HEK293 (cell line): ENCODE results near the gene PRADC1.

Source experiments
- GLIS2 ChIP-seq: fragments of 450-650 bp; formaldehyde crosslinking; IDR thresholded peaks from 2 replicates; pipeline ENCODE4 v1.5.1; 2016; ENCODE audit warnings: missing biosample characterization, missing genetic modification characterization
- KLF1 ChIP-seq: fragments of 450-650 bp; formaldehyde crosslinking; IDR thresholded peaks from 2 replicates; pipeline ENCODE4 v1.5.1; 2016; ENCODE audit warnings: missing biosample characterization, missing genetic modification characterization
- KLF9 ChIP-seq: fragments of 450-650 bp; formaldehyde crosslinking; IDR thresholded peaks from 2 replicates; pipeline ENCODE4 v1.5.1; 2016; ENCODE audit warnings: missing biosample characterization, missing genetic modification characterization, low read depth
- MEIS1 ChIP-seq: sonication (generic); formaldehyde crosslinking; IDR thresholded peaks from 2 replicates; pipeline ENCODE4 v1.8.1; 2022; ENCODE audit warnings: missing genetic modification reagents, mild to moderate bottlenecking, borderline replicate concordance
- SETDB1 ChIP-seq: IDR thresholded peaks from one replicate; pipeline ENCODE4 v1.6.1; 2017; ENCODE audit warnings: mild to moderate bottlenecking, low read length, moderate library complexity, mixed read lengths; ENCODE audit not compliant: insufficient read length
- SP2 ChIP-seq: fragments of 450-650 bp; formaldehyde crosslinking; IDR thresholded peaks from 2 replicates; pipeline ENCODE4 v1.5.1; 2016; ENCODE audit warnings: missing biosample characterization, missing genetic modification characterization
- SP3 ChIP-seq: fragments of 450-650 bp; formaldehyde crosslinking; IDR thresholded peaks from 2 replicates; pipeline ENCODE4 v1.5.1; 2016; ENCODE audit warnings: missing biosample characterization, missing genetic modification characterization
- WT1 ChIP-seq: fragments of 450-650 bp; formaldehyde crosslinking; IDR thresholded peaks from 2 replicates; pipeline ENCODE4 v1.5.1; 2016; ENCODE audit warnings: missing biosample characterization, missing genetic modification characterization
- ZBTB17 ChIP-seq: fragments of 450-650 bp; formaldehyde crosslinking; IDR thresholded peaks from 2 replicates; pipeline ENCODE4 v1.5.1; 2016; ENCODE audit warnings: missing biosample characterization, missing genetic modification characterization
- ZFP3 ChIP-seq: fragments of 450-650 bp; formaldehyde crosslinking; IDR thresholded peaks from 2 replicates; pipeline ENCODE4 v1.5.1; 2016; ENCODE audit warnings: low read depth, missing biosample characterization, missing genetic modification characterization
- ZIC2 ChIP-seq: fragments of 450-650 bp; formaldehyde crosslinking; IDR thresholded peaks from 2 replicates; pipeline ENCODE4 v1.5.1; 2016; ENCODE audit warnings: missing biosample characterization, missing genetic modification characterization
- ZNF132 ChIP-seq: fragments of 450-650 bp; formaldehyde crosslinking; IDR thresholded peaks from 2 replicates; pipeline ENCODE4 v1.5.1; 2017; ENCODE audit warnings: missing biosample characterization, missing genetic modification characterization, borderline replicate concordance
- ZNF155 ChIP-seq: fragments of 450-650 bp; formaldehyde crosslinking; IDR thresholded peaks from 2 replicates; pipeline ENCODE4 v1.5.1; 2016; ENCODE audit warnings: missing biosample characterization, missing genetic modification characterization
- ZNF19 ChIP-seq: fragments of 450-650 bp; formaldehyde crosslinking; IDR thresholded peaks from 2 replicates; pipeline ENCODE4; 2016; ENCODE audit warnings: missing biosample characterization, missing genetic modification characterization, low read depth
- ZNF302 ChIP-seq: fragments of 450-650 bp; formaldehyde crosslinking; IDR thresholded peaks from 2 replicates; pipeline ENCODE4 v1.5.1; 2016; ENCODE audit warnings: missing biosample characterization, missing genetic modification characterization, low read depth
- ZNF366 ChIP-seq: fragments of 450-650 bp; formaldehyde crosslinking; conservative IDR thresholded peaks from 2 replicates; pipeline ENCODE4 v1.5.1; 2016; ENCODE audit warnings: missing biosample characterization, missing genetic modification characterization
- ZNF391 ChIP-seq: fragments of 450-650 bp; formaldehyde crosslinking; IDR thresholded peaks from 2 replicates; pipeline ENCODE4 v1.5.1; 2016; ENCODE audit warnings: low read depth, missing biosample characterization, missing genetic modification characterization, borderline replicate concordance
- ZNF423 ChIP-seq: fragments of 450-650 bp; formaldehyde crosslinking; IDR thresholded peaks from 2 replicates; pipeline ENCODE4 v1.5.1; 2016; ENCODE audit warnings: missing biosample characterization, missing genetic modification characterization
- ZNF433 ChIP-seq: fragments of 450-650 bp; formaldehyde crosslinking; IDR thresholded peaks from 2 replicates; pipeline ENCODE4 v1.5.1; 2016; ENCODE audit warnings: missing biosample characterization, missing genetic modification characterization, low read depth
- ZNF548 ChIP-seq: fragments of 450-650 bp; formaldehyde crosslinking; IDR thresholded peaks from 2 replicates; pipeline ENCODE4 v1.5.1; 2016; ENCODE audit warnings: missing biosample characterization, missing genetic modification characterization
- ZNF558 ChIP-seq: fragments of 450-650 bp; formaldehyde crosslinking; IDR thresholded peaks from 2 replicates; pipeline ENCODE4 v1.5.1; 2016; ENCODE audit warnings: missing biosample characterization, missing genetic modification characterization
- ZNF621 ChIP-seq: fragments of 450-650 bp; formaldehyde crosslinking; IDR thresholded peaks from 2 replicates; pipeline ENCODE4 v1.5.1; 2017; ENCODE audit warnings: missing biosample characterization, missing genetic modification characterization
- ZNF747 ChIP-seq: fragments of 450-650 bp; formaldehyde crosslinking; IDR thresholded peaks from 2 replicates; pipeline ENCODE4 v1.5.1; 2016; ENCODE audit warnings: missing biosample characterization, missing genetic modification characterization
- ZNF76 ChIP-seq: fragments of 450-650 bp; formaldehyde crosslinking; IDR thresholded peaks from 2 replicates; pipeline ENCODE4; 2016; ENCODE audit warnings: low read depth, missing biosample characterization, missing genetic modification characterization, borderline replicate concordance
- ZNF776 ChIP-seq: fragments of 450-650 bp; formaldehyde crosslinking; IDR thresholded peaks from 2 replicates; pipeline ENCODE4 v1.5.0; 2017; ENCODE audit warnings: missing biosample characterization, missing genetic modification characterization, borderline replicate concordance
- ZNF777 ChIP-seq: fragments of 450-650 bp; formaldehyde crosslinking; IDR thresholded peaks from 2 replicates; pipeline ENCODE4 v1.5.1; 2017; ENCODE audit warnings: missing biosample characterization, missing genetic modification characterization, borderline replicate concordance
- ZNF791 ChIP-seq: fragments of 450-650 bp; formaldehyde crosslinking; IDR thresholded peaks from 2 replicates; pipeline ENCODE4 v1.5.1; 2016; ENCODE audit warnings: missing biosample characterization, missing genetic modification characterization
- ZNF830 ChIP-seq: fragments of 450-650 bp; IDR thresholded peaks from 2 replicates; pipeline ENCODE4 v1.5.0; 2018; ENCODE audit warnings: missing biosample characterization, missing genetic modification characterization, low read depth, mild to moderate bottlenecking, moderate library complexity
- TF ChIP-seq, protein P1 (sequence below): fragments of 450-650 bp; formaldehyde crosslinking; IDR thresholded peaks from 2 replicates; pipeline ENCODE4; 2016; ENCODE audit warnings: missing biosample characterization, missing genetic modification characterization
- TF ChIP-seq, protein P2 (sequence below): fragments of 450-650 bp; formaldehyde crosslinking; IDR thresholded peaks from 2 replicates; pipeline ENCODE4 v1.5.1; 2017; ENCODE audit warnings: missing biosample characterization, missing genetic modification characterization
- TF ChIP-seq, protein P3 (sequence below): fragments of 450-650 bp; formaldehyde crosslinking; IDR thresholded peaks from 2 replicates; pipeline ENCODE4 v1.5.1; 2016; ENCODE audit warnings: missing biosample characterization, missing genetic modification characterization
- TF ChIP-seq, protein P4 (sequence below): fragments of 450-650 bp; formaldehyde crosslinking; IDR thresholded peaks from 2 replicates; pipeline ENCODE4 v1.5.1; 2017; ENCODE audit warnings: missing biosample characterization, missing genetic modification characterization
- TF ChIP-seq, protein P5 (sequence below): fragments of 450-650 bp; formaldehyde crosslinking; IDR thresholded peaks from 2 replicates; pipeline ENCODE4 v1.5.1; 2016; ENCODE audit warnings: missing biosample characterization, missing genetic modification characterization

PRADC1 gene

DNA sequence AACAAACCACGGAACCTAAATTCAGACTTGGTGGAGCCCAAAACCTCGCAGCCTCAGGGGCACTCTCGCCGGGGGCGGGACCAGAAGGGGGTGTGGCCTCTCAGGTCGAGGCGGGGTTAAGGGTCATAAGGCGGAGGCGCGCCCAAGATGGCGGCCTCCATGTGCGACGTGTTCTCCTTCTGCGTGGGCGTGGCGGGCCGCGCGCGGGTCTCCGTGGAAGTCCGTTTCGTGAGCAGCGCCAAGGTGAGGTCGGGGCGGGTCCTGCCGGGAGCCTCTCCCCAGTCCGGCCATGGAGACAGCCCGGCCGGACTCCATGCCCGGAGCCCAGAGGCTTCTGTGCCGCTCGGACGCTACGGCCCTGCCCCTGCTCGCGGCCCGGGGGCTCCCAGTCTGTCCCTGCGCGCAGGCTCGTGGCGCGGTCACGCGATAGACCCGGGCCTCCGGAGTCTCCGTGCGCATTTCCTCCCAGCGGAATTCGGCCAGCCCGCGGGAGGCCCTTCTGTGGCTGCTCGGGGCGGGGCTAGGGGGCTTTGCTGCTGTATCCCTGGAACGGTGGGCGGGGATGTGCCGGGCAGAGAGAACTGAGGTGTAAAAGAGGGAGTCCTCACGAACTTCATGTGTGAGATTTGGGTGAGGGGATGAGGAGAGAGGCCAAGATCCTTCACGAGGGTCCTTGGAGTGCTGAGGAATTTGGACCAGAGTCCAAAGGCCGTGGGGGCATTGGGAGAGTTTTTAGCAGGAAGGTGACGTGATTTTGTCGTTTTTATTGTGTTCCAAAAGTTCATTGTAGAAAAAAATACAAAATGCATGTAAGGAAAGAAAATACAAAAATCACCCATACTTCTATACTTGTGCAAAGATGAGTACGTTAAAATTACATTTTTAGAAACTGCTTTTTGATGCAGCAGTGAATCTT is 18.7 kb downstream of the PRADC1 start, which contains the start of gene SMYD5 (continued):
- no peak for TF ChIP-seq ZNF433
- no peak for TF ChIP-seq SETDB1
- TF ChIP-seq ZNF791 (tag by site-specific recombination): no peak
- TF ChIP-seq SP2: peak; percentile 66
- TF ChIP-seq GLIS2 (tag by site-specific recombination): 0 out of 2 replicates have a peak, but pooled peaks have one; percentile 29
- TF ChIP-seq, protein P1, sequence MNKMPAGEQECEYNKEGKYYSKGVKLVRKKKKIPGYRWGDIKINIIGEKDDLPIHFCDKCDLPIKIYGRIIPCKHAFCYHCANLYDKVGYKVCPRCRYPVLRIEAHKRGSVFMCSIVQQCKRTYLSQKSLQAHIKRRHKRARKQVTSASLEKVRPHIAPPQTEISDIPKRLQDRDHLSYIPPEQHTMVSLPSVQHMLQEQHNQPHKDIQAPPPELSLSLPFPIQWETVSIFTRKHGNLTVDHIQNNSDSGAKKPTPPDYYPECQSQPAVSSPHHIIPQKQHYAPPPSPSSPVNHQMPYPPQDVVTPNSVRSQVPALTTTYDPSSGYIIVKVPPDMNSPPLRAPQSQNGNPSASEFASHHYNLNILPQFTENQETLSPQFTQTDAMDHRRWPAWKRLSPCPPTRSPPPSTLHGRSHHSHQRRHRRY (tag by site-specific recombination): no peak
- TF ChIP-seq ZNF19: no peak
- peak; percentile 87 for TF ChIP-seq ZBTB17
- TF ChIP-seq ZNF423 (tag by site-specific recombination): no peak
- no peak for TF ChIP-seq ZNF155 (tag by site-specific recombination)
- no peak for TF ChIP-seq ZNF776
- TF ChIP-seq, protein P2, sequence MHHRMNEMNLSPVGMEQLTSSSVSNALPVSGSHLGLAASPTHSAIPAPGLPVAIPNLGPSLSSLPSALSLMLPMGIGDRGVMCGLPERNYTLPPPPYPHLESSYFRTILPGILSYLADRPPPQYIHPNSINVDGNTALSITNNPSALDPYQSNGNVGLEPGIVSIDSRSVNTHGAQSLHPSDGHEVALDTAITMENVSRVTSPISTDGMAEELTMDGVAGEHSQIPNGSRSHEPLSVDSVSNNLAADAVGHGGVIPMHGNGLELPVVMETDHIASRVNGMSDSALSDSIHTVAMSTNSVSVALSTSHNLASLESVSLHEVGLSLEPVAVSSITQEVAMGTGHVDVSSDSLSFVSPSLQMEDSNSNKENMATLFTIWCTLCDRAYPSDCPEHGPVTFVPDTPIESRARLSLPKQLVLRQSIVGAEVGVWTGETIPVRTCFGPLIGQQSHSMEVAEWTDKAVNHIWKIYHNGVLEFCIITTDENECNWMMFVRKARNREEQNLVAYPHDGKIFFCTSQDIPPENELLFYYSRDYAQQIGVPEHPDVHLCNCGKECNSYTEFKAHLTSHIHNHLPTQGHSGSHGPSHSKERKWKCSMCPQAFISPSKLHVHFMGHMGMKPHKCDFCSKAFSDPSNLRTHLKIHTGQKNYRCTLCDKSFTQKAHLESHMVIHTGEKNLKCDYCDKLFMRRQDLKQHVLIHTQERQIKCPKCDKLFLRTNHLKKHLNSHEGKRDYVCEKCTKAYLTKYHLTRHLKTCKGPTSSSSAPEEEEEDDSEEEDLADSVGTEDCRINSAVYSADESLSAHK (tag by site-specific recombination): no peak
- TF ChIP-seq, protein P3, sequence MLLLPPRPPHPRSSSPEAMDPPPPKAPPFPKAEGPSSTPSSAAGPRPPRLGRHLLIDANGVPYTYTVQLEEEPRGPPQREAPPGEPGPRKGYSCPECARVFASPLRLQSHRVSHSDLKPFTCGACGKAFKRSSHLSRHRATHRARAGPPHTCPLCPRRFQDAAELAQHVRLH (tag by site-specific recombination): no peak
- TF ChIP-seq KLF1: peak; percentile 88
- TF ChIP-seq ZNF302 (tag by site-specific recombination): no peak
- TF ChIP-seq ZNF558 (tag by site-specific recombination): no peak
- no peak for TF ChIP-seq ZNF830
- no peak for TF ChIP-seq ZNF548
- TF ChIP-seq, protein P4, sequence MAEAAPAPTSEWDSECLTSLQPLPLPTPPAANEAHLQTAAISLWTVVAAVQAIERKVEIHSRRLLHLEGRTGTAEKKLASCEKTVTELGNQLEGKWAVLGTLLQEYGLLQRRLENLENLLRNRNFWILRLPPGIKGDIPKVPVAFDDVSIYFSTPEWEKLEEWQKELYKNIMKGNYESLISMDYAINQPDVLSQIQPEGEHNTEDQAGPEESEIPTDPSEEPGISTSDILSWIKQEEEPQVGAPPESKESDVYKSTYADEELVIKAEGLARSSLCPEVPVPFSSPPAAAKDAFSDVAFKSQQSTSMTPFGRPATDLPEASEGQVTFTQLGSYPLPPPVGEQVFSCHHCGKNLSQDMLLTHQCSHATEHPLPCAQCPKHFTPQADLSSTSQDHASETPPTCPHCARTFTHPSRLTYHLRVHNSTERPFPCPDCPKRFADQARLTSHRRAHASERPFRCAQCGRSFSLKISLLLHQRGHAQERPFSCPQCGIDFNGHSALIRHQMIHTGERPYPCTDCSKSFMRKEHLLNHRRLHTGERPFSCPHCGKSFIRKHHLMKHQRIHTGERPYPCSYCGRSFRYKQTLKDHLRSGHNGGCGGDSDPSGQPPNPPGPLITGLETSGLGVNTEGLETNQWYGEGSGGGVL (tag by site-specific recombination): no peak
- peak; percentile 72; the same call in 1 of the 2 replicates for TF ChIP-seq ZNF76 (tag by site-specific recombination)
- TF ChIP-seq KLF9: peak; percentile 99
- no peak for TF ChIP-seq ZFP3 (tag by site-specific recombination)
- TF ChIP-seq ZNF777 (tag by site-specific recombination): peak; percentile 53; the same call in 1 of the 2 replicates
- TF ChIP-seq ZNF366 (tag by site-specific recombination): no peak
- TF ChIP-seq ZNF747 (tag by site-specific recombination): no peak
- TF ChIP-seq ZIC2 (tag by site-specific recombination): 0 out of 2 replicates have a peak, but pooled peaks have one; percentile 21
- TF ChIP-seq MEIS1 (CRISPR knock-in tag): no peak
- TF ChIP-seq ZNF391 (tag by site-specific recombination): no peak
- TF ChIP-seq, protein P5, sequence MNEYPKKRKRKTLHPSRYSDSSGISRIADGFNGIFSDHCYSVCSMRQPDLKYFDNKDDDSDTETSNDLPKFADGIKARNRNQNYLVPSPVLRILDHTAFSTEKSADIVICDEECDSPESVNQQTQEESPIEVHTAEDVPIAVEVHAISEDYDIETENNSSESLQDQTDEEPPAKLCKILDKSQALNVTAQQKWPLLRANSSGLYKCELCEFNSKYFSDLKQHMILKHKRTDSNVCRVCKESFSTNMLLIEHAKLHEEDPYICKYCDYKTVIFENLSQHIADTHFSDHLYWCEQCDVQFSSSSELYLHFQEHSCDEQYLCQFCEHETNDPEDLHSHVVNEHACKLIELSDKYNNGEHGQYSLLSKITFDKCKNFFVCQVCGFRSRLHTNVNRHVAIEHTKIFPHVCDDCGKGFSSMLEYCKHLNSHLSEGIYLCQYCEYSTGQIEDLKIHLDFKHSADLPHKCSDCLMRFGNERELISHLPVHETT (tag by site-specific recombination): peak; percentile 59; the same call in 1 of the 2 replicates
- no peak for TF ChIP-seq ZNF621 (tag by site-specific recombination)
- TF ChIP-seq ZNF132: no peak
- TF ChIP-seq WT1 (tag by site-specific recombination): 0 out of 2 replicates have a peak, but pooled peaks have one; percentile 4
- TF ChIP-seq SP3: peak; percentile 96
